Muscle of leg (tissue), 11 donors: ENCODE measurements around the gene DNAAF8. TPM values are rescaled to one million over a fixed set of nuclear protein-coding genes. Genes with fewer than 3 reads are reported as not detected.

ENCODE experiments used
- DNase-seq: peaks from one replicate; pipeline ENCODE4 v3.0.0; 2013
- H3K27ac ChIP-seq: one replicate; pipeline ENCODE4 v1.5.1; 2013; ENCODE audit warnings: mild to moderate bottlenecking, low read length, control low read depth
- H3K27me3 ChIP-seq: one replicate; pipeline ENCODE4 v1.6.1; 2013; ENCODE audit warnings: low read length; ENCODE audit not compliant: control insufficient read depth, insufficient read depth
- H3K36me3 ChIP-seq: one replicate; pipeline ENCODE4 v1.6.1; 2013; ENCODE audit warnings: low read length; ENCODE audit not compliant: control insufficient read depth, insufficient read depth
- H3K4me1 ChIP-seq: one replicate; pipeline ENCODE4 v1.6.1; 2013; ENCODE audit warnings: low read length; ENCODE audit not compliant: control insufficient read depth, insufficient read depth
- H3K4me3 ChIP-seq: one replicate; pipeline ENCODE4 v1.5.1; 2013; ENCODE audit warnings: low read length, control low read depth
- H3K9me3 ChIP-seq: replicated peaks from 2 replicates; pipeline ENCODE4 v1.6.1; 2013; ENCODE audit warnings: low read depth, low read length; ENCODE audit not compliant: control insufficient read depth
- WGBS: methylation state at CpG from one replicate; pipeline ENCODE4 v1.1.5; 2013; ENCODE audit warnings: missing lambda C conversion rate; ENCODE audit not compliant: insufficient coverage; 5-methylcytosine and 5-hydroxymethylcytosine counted together
- polyA plus RNA-seq, 8 donors: library from polyadenylated mRNA; unstranded; fragments of 120-200 nt; gene quantifications; one replicate each; pipeline versions ENCODE4 v1.2.1 to v1.2.3, GENCODE V29; 2013; ENCODE audit warnings: inconsistent platforms in 1 of 8, low replicate concordance in 1 of 8; ENCODE audit not compliant: insufficient read length in 8 of 8, insufficient read depth in 1 of 8
- total RNA-seq: library from RNA; stranded (reverse); fragments of 120-200 nt; gene quantifications from one replicate; pipeline ENCODE4 v1.2.4, GENCODE V29; 2013

Gene DNAAF8
- total and polyA plus RNA-seq, 9 donors: 0.46 to 1.4 (median 0.69) TPM

DNA sequence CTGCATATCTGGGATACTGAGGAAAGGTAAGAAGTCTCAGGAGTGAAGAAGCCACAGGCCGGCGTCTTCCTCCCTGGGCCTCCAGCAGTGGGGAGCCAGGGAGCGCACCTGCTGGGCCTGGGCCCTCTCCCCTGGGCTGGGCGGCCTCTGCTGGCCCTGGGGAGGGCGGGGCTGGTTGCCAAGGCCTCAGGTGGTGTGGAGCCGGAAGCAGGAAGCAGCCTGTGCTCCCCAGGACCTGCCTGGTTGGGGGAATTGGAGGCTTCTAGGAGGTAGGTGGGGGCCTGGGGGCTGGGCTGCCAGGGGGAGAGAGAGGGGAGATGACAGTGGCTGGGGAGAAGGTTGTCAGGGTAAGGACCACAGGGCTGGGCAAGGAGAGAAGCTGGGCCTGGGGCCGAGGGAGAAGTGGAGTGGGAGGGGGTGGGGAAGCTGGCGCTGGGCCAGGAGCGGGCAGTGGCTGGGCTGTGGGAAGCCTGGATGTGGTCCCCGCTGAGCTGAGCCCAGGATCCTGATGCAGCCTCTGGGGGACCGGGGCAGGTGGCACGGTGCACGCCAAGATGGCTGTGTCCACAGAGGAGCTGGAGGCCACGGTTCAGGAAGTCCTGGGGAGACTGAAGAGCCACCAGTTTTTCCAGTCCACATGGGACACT, 61.0 kb downstream of the DNAAF8 start, which contains the start of gene SMIM22:
TSS of gene SMIM22 (plus strand) at position 189 of the 647 bp plus-strand sequence. CDS start at position 555, 366 bp downstream.
- WGBS: 62% methylated on average over 11 of the region's 14 CpGs
- H3K4me1 ChIP-seq: peaks cover 3% of the 10 kb centered on the region
- H3K9me3 ChIP-seq: no peaks in the 10 kb centered on the region
- no peak within 1 kb of the TSS for H3K4me3 ChIP-seq
- no peaks in the 10 kb centered on the region for H3K27me3 ChIP-seq
- DNase-seq: no peak
- H3K36me3 ChIP-seq: peaks cover 17% of the 10 kb centered on the region
- no peak within 1 kb of the TSS for H3K27ac ChIP-seq

DNA sequence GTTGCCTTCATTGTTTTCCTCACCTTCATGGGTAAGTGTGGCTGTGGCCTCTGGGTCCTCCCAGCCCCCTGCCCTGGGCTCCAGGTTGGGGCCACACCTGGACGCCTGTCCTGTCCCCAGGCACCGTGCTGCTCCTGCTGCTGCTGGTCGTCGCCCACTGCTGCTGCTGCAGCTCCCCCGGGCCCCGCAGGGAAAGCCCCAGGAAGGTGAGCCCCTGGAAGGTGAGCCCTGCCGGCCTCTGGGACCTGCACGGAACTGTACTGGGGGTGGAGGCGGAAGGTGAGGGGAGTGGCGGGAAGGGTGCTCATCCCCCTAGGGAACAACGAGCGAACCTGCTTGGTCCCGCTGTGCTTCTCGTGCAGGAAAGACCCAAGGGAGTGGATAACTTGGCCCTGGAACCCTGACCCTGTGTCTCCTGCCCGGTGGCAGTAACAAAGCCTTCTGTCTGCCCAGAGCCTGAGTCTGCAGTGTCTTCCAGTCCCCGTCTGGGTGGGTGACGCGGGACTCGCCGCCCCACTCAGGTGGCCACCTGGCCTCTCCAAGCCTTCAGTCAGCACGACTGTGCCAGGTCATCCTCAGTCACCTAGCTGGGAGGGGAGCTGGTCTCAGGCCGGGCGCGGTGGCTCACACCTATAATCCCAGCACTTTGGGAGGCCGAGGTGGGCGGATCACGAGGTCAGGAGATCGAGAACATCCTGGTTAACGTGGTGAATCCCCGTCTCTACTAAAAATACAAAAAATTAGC, 61.7 kb downstream of the DNAAF8 start:
- Histone ChIP-seq H3K9me3 (no peaks in the 10 kb centered on the region), H3K4me3 (no peak overlapping the region), H3K27me3 (no peaks in the 10 kb centered on the region), H3K36me3 (peaks cover 23% of the 10 kb centered on the region), H3K27ac (no peak overlapping the region), H3K4me1 (peaks cover 10% of the 10 kb centered on the region)
- 89% methylated on average over 17 of the region's 30 CpGs for WGBS
- DNase-seq: no peak

DNA sequence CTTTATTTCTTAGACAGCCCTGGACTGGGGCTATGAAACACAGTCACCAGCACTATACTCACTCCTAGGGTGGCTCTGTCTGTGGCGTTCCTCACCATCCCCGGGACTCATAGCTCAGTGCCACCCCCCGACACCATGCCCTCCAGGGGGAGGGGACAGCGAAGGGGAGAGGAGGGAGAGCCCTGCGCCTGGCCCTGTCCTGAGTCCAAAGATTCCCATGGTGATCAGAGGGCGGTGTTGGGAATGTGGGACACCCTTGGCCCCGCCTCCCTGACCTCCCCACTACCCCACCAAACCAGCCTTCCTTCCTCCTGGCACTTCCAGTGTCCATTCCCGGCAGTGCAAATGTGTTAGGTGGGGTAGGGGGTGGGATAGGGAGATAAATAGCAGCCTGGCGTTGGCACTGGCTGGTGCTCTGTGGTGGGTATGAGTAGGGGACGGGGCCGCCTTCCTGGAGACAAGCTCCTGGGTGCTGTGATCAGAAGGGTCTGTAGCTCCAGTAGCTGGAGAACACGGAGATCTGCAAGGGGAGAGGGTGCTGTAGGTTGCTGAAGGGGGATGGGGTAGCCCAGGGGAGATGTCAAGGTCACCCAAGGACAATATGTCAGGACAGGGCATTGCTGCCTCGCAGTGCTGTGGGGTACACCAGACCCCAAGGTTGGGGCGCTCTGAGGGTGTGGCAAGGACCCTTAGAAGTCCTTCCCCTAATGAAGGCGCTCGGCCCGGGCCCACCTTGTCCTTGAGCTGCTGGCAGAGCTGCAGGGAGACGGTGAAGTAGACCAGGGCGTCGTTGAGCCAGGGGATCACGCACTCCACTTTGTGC, 62.9 kb downstream of the DNAAF8 start:
- Histone ChIP-seq H3K4me3 (no peak overlapping the region), H3K4me1 (peaks cover 20% of the 10 kb centered on the region), H3K27me3 (no peaks in the 10 kb centered on the region), H3K27ac (no peak overlapping the region), H3K9me3 (no peaks in the 10 kb centered on the region), H3K36me3 (peaks cover 23% of the 10 kb centered on the region)
- 90% methylated on average over 13 of the region's 21 CpGs for WGBS
- DNase-seq: no peak

DNA sequence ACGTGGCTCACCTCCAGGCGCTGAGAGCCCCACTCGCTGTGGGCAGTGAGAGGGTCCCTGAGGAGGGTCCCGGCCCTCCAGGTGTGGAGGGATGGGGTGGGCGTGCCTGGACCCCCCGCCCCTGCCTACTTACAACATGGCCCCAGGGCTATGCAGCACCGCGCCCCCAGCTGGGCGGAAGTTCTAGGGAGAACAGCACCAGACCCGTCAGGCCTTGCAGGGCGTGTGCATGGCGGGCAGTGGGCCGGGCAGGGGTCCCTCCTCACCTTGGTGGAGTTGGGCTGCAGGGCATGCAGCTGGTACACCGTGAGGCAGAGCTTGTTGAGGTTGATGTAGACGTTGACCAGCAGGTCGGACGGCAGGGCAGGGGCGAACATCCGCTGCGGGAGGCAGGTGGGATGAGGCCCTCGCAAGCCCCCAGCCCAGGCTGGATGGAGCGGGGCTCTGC, 63.5 kb downstream of the DNAAF8 start:
- Histone ChIP-seq H3K4me3 (no peak overlapping the region), H3K27ac (no peak overlapping the region), H3K36me3 (peaks cover 23% of the 10 kb centered on the region), H3K4me1 (peaks cover 20% of the 10 kb centered on the region), H3K27me3 (no peaks in the 10 kb centered on the region), H3K9me3 (no peaks in the 10 kb centered on the region)
- 93% methylated on average over 18 of the region's 22 CpGs for WGBS
- no peak for DNase-seq

GRCh38 chr16:4798456-4798855, 64.1 kb downstream of the DNAAF8 start:
- no peaks in the 10 kb centered on the region for H3K27me3 ChIP-seq
- H3K4me3 ChIP-seq: no peak overlapping the region
- no peak for DNase-seq
- 86% methylated on average over 9 of the region's 16 CpGs for WGBS
- no peak overlapping the region for H3K27ac ChIP-seq
- H3K9me3 ChIP-seq: no peaks in the 10 kb centered on the region
- H3K4me1 ChIP-seq: peaks cover 20% of the 10 kb centered on the region
- H3K36me3 ChIP-seq: peaks cover 23% of the 10 kb centered on the region

Other genes starting within 250 kb of the DNAAF8 start
- 16.3 TPM for gene CDIP1, start 195.8 kb upstream of the DNAAF8 start, total RNA-seq
- 10 to 100 TPM; 33.1 to 47.4 (median 38.2) TPM for gene CDIP1, start 195.8 kb upstream of the DNAAF8 start, polyA plus RNA-seq
- 0.53 TPM for gene C16orf96, start 178.2 kb upstream of the DNAAF8 start, total RNA-seq
- gene C16orf96, start 178.2 kb upstream of the DNAAF8 start, polyA plus RNA-seq: under 1 TPM; 0.29 to 0.91 (median 0.54) TPM
- gene UBALD1, start 119.6 kb upstream of the DNAAF8 start, total RNA-seq: 7.4 TPM
- 10 to 100 TPM; 18.2 to 24.5 (median 23.2) TPM for gene UBALD1, start 119.6 kb upstream of the DNAAF8 start, polyA plus RNA-seq
- 15.9 TPM for gene MGRN1, start 109.7 kb upstream of the DNAAF8 start, total RNA-seq
- gene MGRN1, start 109.7 kb upstream of the DNAAF8 start, polyA plus RNA-seq: 10 to 100 TPM; 32.9 to 50.7 (median 37.9) TPM
- 26.0 TPM for gene NUDT16L1, start 41.0 kb upstream of the DNAAF8 start, total RNA-seq
- gene NUDT16L1, start 41.0 kb upstream of the DNAAF8 start, polyA plus RNA-seq: 10 to 100 TPM; 24.9 to 32.2 (median 28.2) TPM
- gene ANKS3, start 266 bp upstream of the DNAAF8 start, total RNA-seq: 18.0 TPM
- gene ANKS3, start 266 bp upstream of the DNAAF8 start, polyA plus RNA-seq: 10 to 100 TPM; 12.0 to 19.6 (median 16.0) TPM
- 10.4 TPM for gene ZNF500, start 32.6 kb downstream of the DNAAF8 start, total RNA-seq
- 10 to 100 TPM in 4 of 8 donors, 1 to 10 TPM in 4; 9.0 to 12.9 (median 9.9) TPM for gene ZNF500, start 32.6 kb downstream of the DNAAF8 start, polyA plus RNA-seq
- gene SEPTIN12, start 53.8 kb downstream of the DNAAF8 start, total RNA-seq: not detected
- under 1 TPM in 1 of 8 donors, not detected in 7; 0.30 TPM for gene SEPTIN12, start 53.8 kb downstream of the DNAAF8 start, polyA plus RNA-seq
- not detected for gene SMIM22, start 60.8 kb downstream of the DNAAF8 start, total RNA-seq
- 1 to 10 TPM in 2 of 8 donors, under 1 TPM in 2, not detected in 4; 0.31 to 3.2 (median 0.94) TPM for gene SMIM22, start 60.8 kb downstream of the DNAAF8 start, polyA plus RNA-seq
- 8.5 TPM for gene ROGDI, start 68.1 kb downstream of the DNAAF8 start, total RNA-seq
- gene ROGDI, start 68.1 kb downstream of the DNAAF8 start, polyA plus RNA-seq: 10 to 100 TPM; 12.8 to 17.0 (median 14.7) TPM
- gene GLYR1, start 112.8 kb downstream of the DNAAF8 start, total RNA-seq: 29.8 TPM
- 10 to 100 TPM; 49.8 to 57.1 (median 51.5) TPM for gene GLYR1, start 112.8 kb downstream of the DNAAF8 start, polyA plus RNA-seq
- gene UBN1, start 112.9 kb downstream of the DNAAF8 start, total RNA-seq: 9.9 TPM
- 10 to 100 TPM; 13.4 to 24.6 (median 19.5) TPM for gene UBN1, start 112.9 kb downstream of the DNAAF8 start, polyA plus RNA-seq
- 1.1 TPM for gene PPL, start 202.6 kb downstream of the DNAAF8 start, total RNA-seq
- gene PPL, start 202.6 kb downstream of the DNAAF8 start, polyA plus RNA-seq: 10 to 100 TPM in 1 of 8 donors, 1 to 10 TPM in 4, under 1 TPM in 3; 0.53 to 18.3 (median 1.1) TPM
- 0.40 TPM for gene SEC14L5, start 223.8 kb downstream of the DNAAF8 start, total RNA-seq
- under 1 TPM; 0.55 to 1.00 (median 0.85) TPM for gene SEC14L5, start 223.8 kb downstream of the DNAAF8 start, polyA plus RNA-seq